Effector memory CD8-positive, alpha-beta T cell (primary cell): ENCODE results near the gene ZBTB45.
"Not testable (repeated sequence)": the region's sequence is repeated elsewhere in the genome, so short reads cannot be mapped to it uniquely, and the experiment has no call there.

Experiments used
- ATAC-seq: fragments of 150-1000 bp; cut with Tn5 transposase; replicated peaks from 2 replicates; pipeline ENCODE4 v1.10.0; 2021; ENCODE audit warnings: mild to moderate bottlenecking, moderate library complexity
- DNase-seq, 3 experiments: peaks; one replicate each; pipeline ENCODE4 v3.0.0; 2021
- H3K27ac Mint-ChIP-seq, 2 donors: one replicate each; pipeline ENCODE4 v1.8.0; 2022; ENCODE audit warnings: mild to moderate bottlenecking in 2 of 2, mixed read lengths in 2 of 2, moderate library complexity in 2 of 2
- H3K27me3 Mint-ChIP-seq, 2 donors: one replicate each; pipeline ENCODE4 v1.8.0; 2022; ENCODE audit warnings: mixed read lengths in 2 of 2
- H3K36me3 Mint-ChIP-seq: one replicate; pipeline ENCODE4 v1.8.0; 2022; ENCODE audit warnings: mild to moderate bottlenecking, moderate library complexity, mixed read lengths; ENCODE audit not compliant: insufficient read depth
- H3K4me1 Mint-ChIP-seq, 2 donors: one replicate each; pipeline ENCODE4 v1.8.0; 2022; ENCODE audit warnings: low read depth in 2 of 2, mixed read lengths in 2 of 2
- H3K4me3 Mint-ChIP-seq, 2 donors: one replicate each; pipeline ENCODE4 v1.8.0; 2022; ENCODE audit warnings: mild to moderate bottlenecking in 2 of 2, mixed read lengths in 2 of 2, moderate library complexity in 2 of 2
- H3K9me3 Mint-ChIP-seq, 2 donors: one replicate each; pipeline ENCODE4 v1.8.0; 2022; ENCODE audit warnings: mixed read lengths in 2 of 2

Gene ZBTB45

DNA sequence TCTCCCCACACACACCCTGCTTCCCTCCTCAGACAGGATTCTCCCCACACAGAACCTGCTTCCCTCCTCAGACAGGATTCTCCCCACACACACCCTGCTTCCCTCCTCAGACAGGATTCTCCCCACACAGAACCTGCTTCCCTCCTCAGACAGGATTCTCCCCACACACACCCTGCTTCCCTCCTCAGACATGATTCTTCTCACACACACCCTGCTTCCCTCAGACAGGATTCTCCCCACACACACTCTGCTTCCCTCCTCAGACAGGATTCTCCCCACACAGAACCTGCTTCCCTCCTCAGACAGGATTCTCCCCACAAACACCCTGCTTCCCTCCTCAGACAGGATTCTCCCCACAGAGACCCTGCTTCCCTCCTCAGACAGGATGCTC, 19.6 kb upstream of the ZBTB45 start:
- Mint-ChIP-seq H3K36me3 (peaks cover 12% of the 10 kb centered on the region), H3K4me1 (peaks cover 12% of the 10 kb centered on the region in 2 donors), H3K27me3 (peaks cover 44 to 66% of the 10 kb centered on the region in 2 donors), H3K4me3 (peak overlapping the region; percentile 35 to 59)
- H3K27ac Mint-ChIP-seq, H3K9me3 Mint-ChIP-seq, ATAC-seq, DNase-seq: not testable (repeated sequence)

DNA sequence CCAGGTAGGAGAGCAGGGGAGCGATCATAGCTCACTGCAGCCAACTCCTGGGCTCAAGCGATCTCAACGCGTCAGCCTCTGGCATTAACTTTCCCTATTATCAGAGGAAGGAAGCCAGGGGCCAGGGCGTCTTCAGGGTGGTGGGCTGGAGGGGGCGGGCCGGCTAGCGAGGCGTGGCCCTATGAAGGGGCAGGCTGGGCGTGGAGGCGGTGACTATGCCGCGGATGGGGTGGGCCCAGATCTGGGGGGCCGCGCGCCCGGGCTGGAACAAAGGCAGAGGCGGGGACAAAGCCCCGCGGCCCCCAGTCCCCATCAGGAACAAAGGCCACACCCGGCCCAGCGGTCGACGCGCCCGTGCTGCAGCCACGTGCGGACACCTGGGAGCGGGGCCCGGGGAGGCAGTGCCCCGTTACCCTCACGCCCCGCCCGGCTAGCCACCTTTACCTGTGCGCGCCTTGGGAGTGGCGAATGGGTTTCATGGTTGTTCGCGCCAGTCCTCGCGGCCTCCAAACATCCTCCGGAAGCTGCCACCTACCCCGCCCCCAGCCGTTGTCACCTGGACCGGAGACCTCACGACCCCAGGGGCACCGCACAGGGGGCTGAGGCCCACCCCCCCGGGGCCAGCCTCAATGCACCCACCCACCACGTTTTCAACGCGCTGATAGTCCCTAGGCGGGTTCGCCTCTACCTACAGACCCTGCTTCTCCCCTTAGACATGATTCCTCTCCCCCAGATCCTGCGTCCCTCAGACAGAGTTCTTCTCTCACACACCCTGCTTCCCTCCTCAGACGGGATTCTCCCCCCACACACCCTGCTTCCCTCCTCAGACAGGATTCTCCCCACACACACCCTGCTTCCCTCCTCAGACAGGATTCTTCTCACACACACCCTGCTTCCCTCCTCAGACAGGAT, 18.9 kb upstream of the ZBTB45 start:
- peaks cover 5% of the 10 kb centered on the region for H3K36me3 Mint-ChIP-seq
- H3K27ac Mint-ChIP-seq = no peak overlapping the region
- H3K9me3 Mint-ChIP-seq = no peaks in the 10 kb centered on the region
- peak overlapping the region; percentile 35 to 59 for H3K4me3 Mint-ChIP-seq
- ATAC-seq (peak; percentile 78), DNase-seq (no peak)
- peaks cover 44 to 60% of the 10 kb centered on the region in 2 donors for H3K27me3 Mint-ChIP-seq
- H3K4me1 Mint-ChIP-seq = peaks cover 5 to 8% of the 10 kb centered on the region in 2 donors

DNA sequence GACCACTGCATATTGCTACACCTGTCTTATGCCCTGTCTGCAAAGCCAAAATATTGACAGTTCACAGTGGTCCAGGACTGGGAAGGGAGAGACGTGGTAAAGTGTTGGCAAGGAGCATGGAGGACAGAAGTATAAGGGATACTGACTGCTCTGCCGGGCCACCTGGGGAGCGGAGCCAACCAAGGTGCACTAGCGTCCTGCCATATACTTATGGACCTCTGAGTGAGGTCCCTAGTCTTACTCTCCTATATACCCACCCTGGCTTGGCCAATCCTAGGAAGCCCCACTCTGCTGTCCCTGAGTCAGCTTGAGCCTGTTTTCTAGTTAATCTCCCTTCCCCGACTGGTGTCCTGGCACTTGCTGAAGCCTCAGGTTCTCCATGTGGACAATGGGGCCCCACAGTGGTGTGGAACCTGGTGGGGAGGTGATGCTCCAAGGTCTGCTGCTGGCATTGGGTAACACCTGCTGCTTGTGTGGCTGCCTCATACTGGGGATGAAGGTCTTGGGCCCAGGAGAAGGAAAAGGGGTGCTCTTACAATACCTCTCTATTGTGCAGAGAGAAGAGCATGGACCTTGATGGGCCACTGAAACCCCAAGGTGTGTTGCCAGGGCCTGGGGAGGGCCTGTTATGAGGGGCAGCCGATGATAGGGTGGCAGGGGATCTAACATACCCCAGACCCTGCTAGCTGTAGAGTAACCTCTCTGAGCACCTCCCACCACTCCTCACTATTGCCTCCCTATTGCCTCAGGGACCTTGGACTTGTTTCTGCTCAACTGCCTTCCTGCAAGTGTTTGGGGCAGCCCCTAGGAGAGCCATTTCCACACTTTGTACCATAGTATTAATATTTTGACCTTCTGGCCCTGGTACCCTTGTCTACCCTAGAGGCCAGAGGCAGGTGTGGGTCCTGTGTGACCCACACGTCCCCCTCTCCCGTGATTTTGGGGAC, 17.5 kb upstream of the ZBTB45 start:
- no peak overlapping the region for H3K4me3 Mint-ChIP-seq

DNA sequence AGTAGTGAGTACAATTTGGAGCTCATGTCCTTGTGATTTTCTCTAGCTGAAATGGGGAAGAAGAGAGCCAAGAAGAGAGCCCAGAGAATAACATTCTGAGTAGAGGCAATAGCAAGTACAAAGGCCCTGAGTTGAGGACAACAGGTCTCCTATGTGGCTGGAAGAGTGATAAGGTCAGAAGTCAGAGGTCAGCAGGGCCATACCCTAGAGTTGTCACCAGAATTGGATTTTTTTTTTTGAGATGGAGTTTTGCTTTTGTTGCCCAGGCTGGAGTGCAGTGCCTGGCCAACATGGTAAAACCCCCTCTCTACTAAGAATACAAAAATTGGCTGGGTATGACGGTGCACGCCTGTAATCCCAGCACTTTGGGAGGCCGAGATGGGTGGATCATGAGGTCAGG, 16.2 kb upstream of the ZBTB45 start:
- H3K4me3 Mint-ChIP-seq = no peak overlapping the region
- peaks cover 4 to 5% of the 10 kb centered on the region in 2 donors for H3K4me1 Mint-ChIP-seq
- DNase-seq (no peak), ATAC-seq (no peak)
- H3K9me3 Mint-ChIP-seq = no peaks in the 10 kb centered on the region
- peaks cover 54 to 65% of the 10 kb centered on the region in 2 donors for H3K27me3 Mint-ChIP-seq
- H3K36me3 Mint-ChIP-seq = no peaks in the 10 kb centered on the region
- no peak overlapping the region for H3K27ac Mint-ChIP-seq

More for the DNA sequence above, 17.5 kb upstream of the ZBTB45 start:
- peaks cover 4 to 5% of the 10 kb centered on the region in 2 donors for H3K4me1 Mint-ChIP-seq
- peaks cover 42 to 54% of the 10 kb centered on the region in 2 donors for H3K27me3 Mint-ChIP-seq
- H3K27ac Mint-ChIP-seq = no peak overlapping the region
- DNase-seq (no peak), ATAC-seq (no peak)
- no peaks in the 10 kb centered on the region for H3K9me3 Mint-ChIP-seq
- no peaks in the 10 kb centered on the region for H3K36me3 Mint-ChIP-seq

DNA sequence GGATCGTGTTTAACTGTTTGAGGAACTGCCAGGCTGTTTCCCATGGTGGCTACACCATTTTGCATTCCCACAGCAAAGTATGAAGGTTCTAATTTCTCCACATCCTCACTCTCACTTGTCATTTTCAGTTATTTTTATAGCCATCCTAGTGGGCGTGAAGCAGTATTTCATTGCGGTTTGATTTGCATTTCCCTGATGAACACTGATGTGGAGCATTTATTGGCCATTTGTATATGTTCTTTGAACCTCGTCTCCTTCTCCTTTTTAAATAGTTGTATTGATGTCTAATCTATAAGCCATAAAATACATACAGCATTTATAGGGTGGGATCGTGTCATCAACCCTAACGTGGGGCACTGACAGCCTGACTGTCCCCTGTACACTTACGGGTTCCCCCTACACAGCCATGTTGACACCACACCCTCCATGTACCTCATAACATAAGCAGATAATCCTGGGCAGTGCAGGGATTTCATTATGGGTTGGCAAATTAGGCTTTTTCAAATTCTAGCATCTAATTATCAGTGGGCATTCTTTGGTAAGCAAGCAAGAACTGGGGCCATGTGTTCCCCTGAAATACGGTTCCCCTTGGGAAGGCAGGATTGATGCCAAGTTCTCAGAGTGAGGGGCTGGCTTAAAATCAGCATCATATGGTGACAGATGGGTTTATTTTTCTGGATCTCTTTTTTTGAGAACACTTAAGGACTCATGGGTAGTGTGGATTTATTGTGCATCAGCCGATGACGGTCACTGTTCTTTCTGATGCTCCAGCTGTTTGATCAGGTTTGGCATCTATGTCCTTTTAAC, 11.6 kb upstream of the ZBTB45 start:
- no peak overlapping the region for H3K4me3 Mint-ChIP-seq

DNA sequence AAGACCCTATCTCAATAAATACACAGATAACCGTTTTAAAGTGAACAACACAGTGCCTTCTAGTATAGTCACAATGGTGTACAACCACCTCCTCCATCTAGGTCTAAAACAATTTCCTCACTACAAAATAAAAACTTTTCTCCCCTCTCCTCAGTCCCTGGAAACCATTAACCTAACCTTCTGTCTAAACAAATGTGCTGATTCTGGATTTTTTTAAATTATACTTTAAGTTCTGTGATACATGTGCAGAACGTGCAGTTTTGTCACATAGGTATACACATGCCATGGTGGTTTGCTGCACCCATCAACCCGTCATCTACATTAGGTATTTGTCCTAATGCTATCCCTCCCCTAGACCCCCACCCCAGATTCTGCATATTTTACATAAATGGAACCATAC, 9.8 kb upstream of the ZBTB45 start:
- Mint-ChIP-seq H3K27ac (no peak overlapping the region), H3K4me3 (no peak overlapping the region), H3K27me3 (peaks cover 16% of the 10 kb centered on the region in 2 donors), H3K36me3 (no peaks in the 10 kb centered on the region), H3K4me1 (no peaks in the 10 kb centered on the region), H3K9me3 (no peaks in the 10 kb centered on the region)
- no peak for DNase-seq
- ATAC-seq = no peak

More for the DNA sequence above, 11.6 kb upstream of the ZBTB45 start:
- DNase-seq (no peak), ATAC-seq (no peak)
- no peaks in the 10 kb centered on the region for H3K36me3 Mint-ChIP-seq
- no peaks in the 10 kb centered on the region for H3K9me3 Mint-ChIP-seq
- peaks cover 23 to 25% of the 10 kb centered on the region in 2 donors for H3K27me3 Mint-ChIP-seq
- H3K27ac Mint-ChIP-seq = no peak overlapping the region
- no peaks in the 10 kb centered on the region for H3K4me1 Mint-ChIP-seq

DNA sequence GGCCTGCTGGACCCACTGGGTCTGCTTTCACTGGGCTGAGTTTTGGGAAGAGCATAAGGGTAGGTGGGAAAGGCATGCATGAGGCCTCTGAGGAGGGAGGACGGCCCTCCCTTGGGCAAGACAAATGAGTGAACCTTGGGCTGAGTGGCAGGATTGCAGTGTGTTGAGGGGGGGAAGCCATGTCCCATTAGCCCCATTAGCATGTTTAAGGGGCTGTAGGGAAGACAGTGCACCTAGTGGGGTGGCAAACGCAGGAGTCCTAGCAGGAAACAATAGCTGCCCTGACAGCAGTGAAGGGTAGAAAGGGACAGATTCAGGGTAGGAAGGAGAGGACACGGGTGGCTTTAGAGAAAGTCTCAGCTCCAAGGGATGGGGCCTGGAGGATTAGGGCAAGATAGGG, 3.1 kb upstream of the ZBTB45 start:
- Mint-ChIP-seq H3K4me1 (peaks cover 25 to 28% of the 10 kb centered on the region in 2 donors), H3K36me3 (peaks cover 26% of the 10 kb centered on the region), H3K27me3 (no peaks in the 10 kb centered on the region), H3K27ac (peak overlapping the region in 1 of 2 donors; percentile 46), H3K9me3 (no peaks in the 10 kb centered on the region), H3K4me3 (no peak overlapping the region)
- ATAC-seq (no peak), DNase-seq (no peak)

DNA sequence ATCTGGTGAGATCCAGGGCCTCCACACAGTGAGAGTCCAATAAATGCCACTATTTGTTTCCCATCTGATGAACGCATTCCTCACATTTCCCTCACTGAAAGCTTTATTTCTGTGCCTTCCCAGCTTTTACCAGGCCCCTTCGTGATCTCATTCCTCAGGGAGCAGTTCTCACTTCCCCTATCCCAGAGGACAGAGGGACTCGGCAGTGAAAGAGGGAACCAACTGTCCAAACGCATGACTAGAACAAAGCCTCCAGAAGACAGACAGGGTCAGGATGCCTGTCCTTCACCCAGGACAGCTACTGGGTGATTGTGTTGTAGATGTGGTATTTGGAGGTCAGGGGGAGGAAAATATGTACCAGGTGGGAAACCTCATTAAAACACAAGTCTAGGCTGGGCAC, 2.0 kb upstream of the ZBTB45 start:
- no peaks in the 10 kb centered on the region for H3K9me3 Mint-ChIP-seq
- ATAC-seq (no peak), DNase-seq (no peak)
- H3K4me1 Mint-ChIP-seq = peaks cover 25 to 28% of the 10 kb centered on the region in 2 donors
- H3K27ac Mint-ChIP-seq = peak overlapping the region in 1 of 2 donors; percentile 38
- H3K4me3 Mint-ChIP-seq = no peak overlapping the region
- H3K27me3 Mint-ChIP-seq = no peaks in the 10 kb centered on the region
- H3K36me3 Mint-ChIP-seq = peaks cover 26% of the 10 kb centered on the region

DNA sequence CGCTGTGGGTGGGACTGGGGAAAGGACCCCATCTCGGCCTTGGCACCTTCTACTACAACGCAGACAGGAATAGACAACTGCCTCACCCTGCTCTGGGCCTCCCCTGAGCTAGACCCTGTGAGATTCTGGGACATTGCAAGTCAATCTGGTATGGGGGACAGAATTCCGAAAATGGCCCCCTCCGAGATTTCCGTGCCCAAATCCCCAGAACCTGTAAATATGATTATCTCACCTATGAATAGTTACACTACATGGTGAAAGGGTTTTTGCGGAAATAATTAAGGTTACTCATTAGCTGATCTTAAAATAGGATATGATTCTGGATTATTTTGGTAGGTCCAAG, 618 bp upstream of the ZBTB45 start:
- peaks cover 36 to 37% of the 10 kb centered on the region in 2 donors for H3K4me1 Mint-ChIP-seq
- H3K27me3 Mint-ChIP-seq = no peaks in the 10 kb centered on the region
- H3K4me3 Mint-ChIP-seq = peak overlapping the region; percentile 97 to 99
- H3K9me3 Mint-ChIP-seq = no peaks in the 10 kb centered on the region
- H3K36me3 Mint-ChIP-seq = peaks cover 29% of the 10 kb centered on the region
- DNase-seq (no peak), ATAC-seq (no peak)
- H3K27ac Mint-ChIP-seq = peak overlapping the region; percentile 99

DNA sequence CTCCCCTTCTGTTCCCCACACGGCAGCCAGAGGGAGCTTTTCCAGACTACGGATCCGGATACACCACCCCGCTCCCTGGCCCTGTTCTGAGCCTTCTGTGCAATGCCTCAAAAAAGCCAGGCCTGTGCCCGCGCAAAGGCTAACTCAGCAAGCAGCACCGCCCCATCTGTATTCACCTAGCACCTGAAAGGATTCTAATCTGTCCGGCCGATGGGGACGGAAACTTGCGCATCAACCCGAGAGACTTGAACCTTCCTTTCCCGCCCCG, 589 bp downstream of the ZBTB45 start:
- H3K4me1 Mint-ChIP-seq = peaks cover 39 to 40% of the 10 kb centered on the region in 2 donors
- DNase-seq (peak; percentile 25 to 37 (median 29)), ATAC-seq (peak; percentile 17)
- H3K4me3 Mint-ChIP-seq = peak overlapping the region; percentile 97 to 99
- no peaks in the 10 kb centered on the region for H3K9me3 Mint-ChIP-seq
- H3K27ac Mint-ChIP-seq = peak overlapping the region; percentile 99
- H3K36me3 Mint-ChIP-seq = peaks cover 32% of the 10 kb centered on the region
- H3K27me3 Mint-ChIP-seq = no peaks in the 10 kb centered on the region

DNA sequence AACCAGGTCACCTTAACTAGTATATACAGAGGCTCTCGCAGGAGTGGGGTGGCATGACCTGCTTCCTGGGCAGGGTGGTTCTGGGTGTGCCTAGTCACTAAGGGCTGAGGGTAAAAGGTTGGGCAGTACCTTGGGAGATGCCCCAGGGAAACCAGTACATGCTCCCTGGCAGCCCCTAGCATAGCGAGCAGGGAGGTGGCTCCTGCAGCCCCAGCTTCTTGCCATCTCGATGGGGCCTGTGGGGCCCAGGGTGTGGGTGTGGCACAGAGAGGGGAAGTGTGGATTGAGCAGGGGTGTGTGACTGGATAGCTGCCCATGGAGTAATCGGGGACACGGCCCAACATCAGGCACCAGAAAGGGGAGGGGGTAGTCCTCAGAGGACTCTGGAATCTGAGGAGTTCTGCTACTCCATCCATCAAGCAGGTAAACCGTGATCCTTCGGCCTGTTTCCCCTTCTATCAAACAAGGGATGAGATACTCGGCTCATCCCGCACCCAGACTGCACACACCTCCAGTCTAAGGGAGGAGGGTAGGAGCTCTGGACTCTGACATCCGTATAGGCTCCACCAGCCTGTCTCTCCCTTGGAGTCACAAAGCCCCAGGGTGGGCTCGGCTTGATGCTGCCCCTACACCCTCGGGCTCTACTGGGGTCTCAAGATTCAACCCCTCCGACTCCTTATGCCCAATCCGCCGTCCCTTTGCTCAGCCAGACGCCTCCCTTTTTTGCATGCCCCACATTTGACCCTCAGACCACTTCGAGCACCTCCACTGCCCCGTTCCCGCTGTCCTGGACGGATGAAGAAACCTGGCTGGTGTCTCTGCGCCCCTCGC, 1.1 kb downstream of the ZBTB45 start:
- peak overlapping the region; percentile 97 to 99 for H3K4me3 Mint-ChIP-seq
- H3K27ac Mint-ChIP-seq = peak overlapping the region; percentile 99
- H3K9me3 Mint-ChIP-seq = no peaks in the 10 kb centered on the region
- H3K27me3 Mint-ChIP-seq = no peaks in the 10 kb centered on the region
- DNase-seq (no peak), ATAC-seq (no peak)
- peaks cover 32% of the 10 kb centered on the region for H3K36me3 Mint-ChIP-seq
- peaks cover 42 to 43% of the 10 kb centered on the region in 2 donors for H3K4me1 Mint-ChIP-seq

DNA sequence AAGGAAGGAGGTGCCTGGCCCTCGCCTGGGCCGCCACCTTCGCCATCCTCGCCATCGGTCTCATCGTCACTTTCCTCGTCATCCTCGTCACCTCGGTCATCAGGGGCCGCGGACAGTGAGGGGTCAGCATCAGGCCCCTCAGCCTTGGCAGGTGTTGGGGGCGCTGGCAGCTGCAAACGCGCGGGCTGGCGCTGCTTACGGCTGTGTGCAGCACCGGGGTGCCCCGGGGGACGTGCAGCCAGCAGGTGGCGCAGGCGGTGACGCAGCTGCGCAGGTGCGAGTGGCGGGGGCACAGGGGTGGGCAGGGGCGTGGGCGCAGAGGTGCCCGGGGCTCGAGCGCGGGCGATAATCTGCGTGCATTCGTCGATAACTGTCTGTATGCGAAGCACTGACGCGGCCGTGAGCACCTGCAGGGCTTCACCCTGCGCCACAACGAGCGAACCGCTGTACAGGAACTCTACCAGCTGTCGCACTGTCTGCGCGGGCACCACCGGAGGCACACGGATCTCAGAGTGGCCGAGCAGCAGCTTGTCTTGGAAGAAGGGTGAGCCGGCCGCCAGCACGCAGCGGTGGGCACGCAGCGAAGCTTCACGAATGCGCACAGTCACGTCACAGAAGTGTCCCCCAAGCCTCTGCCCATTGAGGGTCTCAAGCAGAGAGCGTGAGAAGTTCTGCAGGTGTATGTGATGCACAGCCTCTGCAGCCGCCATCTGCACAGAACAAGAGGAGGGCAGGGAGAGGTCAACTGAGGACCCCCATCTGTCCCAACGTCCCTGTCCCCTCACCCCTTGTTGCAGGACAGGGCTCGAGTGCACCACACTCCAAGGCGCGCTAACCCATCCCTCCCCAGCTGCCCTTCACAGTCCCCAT, 2.4 kb downstream of the ZBTB45 start:
- DNase-seq (no peak), ATAC-seq (no peak)
- Mint-ChIP-seq H3K27me3 (no peaks in the 10 kb centered on the region), H3K4me3 (no peak overlapping the region), H3K36me3 (peaks cover 32% of the 10 kb centered on the region), H3K9me3 (no peaks in the 10 kb centered on the region), H3K4me1 (peaks cover 40 to 43% of the 10 kb centered on the region in 2 donors), H3K27ac (no peak overlapping the region)
